HG02571 (cell line): Measurements from ENCODE around the gene WDR82.

Experiments
- ATAC-seq: cut with Tn5 transposase; IDR thresholded peaks from one replicate; pipeline ENCODE4 v1.9.1; 2021; ENCODE audit warnings: mild to moderate bottlenecking, moderate library complexity; ENCODE audit not compliant: unreplicated experiment

The WDR82 gene

DNA sequence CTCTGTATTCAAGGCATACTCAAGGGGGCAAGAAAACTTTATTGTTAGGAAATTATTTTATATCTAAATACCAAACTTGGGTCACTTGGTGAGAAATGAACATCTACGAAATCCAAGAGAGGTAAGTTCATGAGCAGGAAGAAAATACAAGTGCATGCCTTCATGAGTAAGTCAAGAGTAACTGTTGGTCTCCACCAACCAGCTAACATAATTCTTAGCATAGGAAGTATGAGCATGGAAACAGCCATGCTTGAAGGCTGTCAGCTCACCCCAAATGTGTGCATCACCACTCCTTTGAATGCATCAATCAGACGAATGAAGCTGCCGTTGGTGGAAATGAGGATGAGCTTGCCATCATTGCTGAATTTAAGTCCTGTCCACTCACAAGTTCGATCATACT lies 19.0 kb downstream of the WDR82 start:
- ATAC-seq, result no peak

DNA sequence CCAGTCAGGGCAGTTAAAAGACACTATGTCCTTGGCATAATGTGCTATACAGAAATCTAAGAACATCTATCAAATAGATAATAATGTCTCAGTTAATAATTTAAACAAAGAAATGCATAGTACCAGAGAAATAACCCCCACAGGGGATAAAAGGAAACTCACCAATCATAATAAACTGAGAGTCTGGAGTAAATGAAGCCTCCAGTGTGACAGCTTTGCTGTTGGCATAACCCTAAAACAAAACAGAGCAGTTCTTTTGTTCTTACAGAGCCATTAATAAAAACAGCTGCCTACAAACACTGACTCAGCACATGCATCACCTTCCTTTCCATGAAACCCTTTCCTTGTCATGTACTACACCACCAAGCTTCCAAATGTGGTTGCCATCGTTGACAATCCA lies 19.4 kb downstream of the WDR82 start:
- no peak for ATAC-seq

DNA sequence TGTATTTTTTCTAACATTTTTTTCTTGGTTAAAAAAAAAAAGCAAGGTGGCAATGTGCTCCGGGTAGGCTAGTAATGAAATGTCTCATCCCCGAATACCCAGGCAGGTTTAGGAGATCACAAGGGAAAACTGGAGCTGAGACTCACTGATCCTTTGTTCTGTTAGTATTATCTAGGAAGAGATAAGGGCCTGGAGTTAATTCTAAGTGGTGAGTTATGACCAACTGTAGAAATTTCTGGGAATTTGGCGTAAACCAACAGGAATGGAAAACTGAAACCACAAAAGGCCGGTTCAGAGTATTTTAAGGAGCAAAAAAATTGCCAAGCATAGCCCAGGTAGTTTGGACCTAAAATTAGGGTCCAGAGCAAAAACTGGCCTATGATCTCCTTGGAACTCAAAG lies 20.5 kb downstream of the WDR82 start:
- ATAC-seq, result no peak

DNA sequence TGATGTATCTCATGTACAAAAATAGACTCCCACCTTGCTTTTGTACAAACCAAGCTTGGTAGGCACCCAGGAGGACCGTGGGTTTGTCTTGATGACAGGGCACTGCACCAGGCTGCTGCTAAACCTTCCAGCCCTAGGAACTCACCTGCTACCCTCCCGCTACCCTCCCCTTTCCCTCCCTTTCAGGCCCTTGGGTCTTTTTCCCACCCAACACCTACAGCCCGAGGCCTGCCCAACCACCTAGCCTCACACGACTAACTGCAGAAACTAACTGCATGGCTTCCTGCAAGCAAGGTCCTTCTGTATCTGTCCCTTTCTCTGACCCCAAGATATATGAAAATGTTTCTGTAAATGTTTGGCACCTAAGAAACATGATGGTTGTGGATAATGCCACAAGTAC lies 21.8 kb downstream of the WDR82 start:
- ATAC-seq, result no peak

DNA sequence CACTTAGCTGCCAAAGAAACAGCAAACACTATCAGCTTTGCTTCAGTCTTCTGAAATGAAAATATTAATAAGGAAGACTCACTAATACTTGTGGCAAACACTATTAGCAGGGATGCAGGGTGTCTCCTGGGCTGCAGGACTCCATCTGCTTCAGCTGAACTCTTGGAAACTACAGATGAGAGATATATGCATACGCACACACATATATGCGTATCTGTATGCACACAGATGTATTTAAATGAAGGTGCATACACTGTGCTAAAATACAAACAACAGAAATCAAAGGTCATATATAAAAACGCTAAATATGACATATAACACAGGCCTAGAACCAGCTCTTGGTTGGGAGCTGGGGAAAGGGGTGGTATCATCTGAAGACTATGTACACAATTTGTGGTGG lies 22.3 kb downstream of the WDR82 start:
- no peak for ATAC-seq

DNA sequence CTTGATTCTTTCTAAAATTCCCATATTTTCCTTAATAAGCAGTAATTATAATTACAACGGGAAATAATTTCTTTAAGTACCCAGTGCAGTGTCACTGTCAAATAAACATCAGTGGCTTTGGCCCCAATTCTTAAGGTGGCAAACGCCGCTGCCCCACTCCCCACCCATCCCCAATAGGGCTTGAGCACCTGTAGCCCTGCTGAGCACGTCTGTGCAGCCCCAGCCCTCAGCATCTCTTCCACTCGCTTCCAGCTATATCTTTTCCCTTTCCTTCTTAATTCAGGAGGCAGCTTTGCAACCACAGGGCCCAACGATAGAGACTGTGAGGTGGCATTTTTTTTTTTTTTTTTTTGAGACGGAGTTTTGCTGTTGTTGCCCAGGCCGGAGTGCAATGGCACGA lies 23.8 kb downstream of the WDR82 start:
- no peak for ATAC-seq

DNA sequence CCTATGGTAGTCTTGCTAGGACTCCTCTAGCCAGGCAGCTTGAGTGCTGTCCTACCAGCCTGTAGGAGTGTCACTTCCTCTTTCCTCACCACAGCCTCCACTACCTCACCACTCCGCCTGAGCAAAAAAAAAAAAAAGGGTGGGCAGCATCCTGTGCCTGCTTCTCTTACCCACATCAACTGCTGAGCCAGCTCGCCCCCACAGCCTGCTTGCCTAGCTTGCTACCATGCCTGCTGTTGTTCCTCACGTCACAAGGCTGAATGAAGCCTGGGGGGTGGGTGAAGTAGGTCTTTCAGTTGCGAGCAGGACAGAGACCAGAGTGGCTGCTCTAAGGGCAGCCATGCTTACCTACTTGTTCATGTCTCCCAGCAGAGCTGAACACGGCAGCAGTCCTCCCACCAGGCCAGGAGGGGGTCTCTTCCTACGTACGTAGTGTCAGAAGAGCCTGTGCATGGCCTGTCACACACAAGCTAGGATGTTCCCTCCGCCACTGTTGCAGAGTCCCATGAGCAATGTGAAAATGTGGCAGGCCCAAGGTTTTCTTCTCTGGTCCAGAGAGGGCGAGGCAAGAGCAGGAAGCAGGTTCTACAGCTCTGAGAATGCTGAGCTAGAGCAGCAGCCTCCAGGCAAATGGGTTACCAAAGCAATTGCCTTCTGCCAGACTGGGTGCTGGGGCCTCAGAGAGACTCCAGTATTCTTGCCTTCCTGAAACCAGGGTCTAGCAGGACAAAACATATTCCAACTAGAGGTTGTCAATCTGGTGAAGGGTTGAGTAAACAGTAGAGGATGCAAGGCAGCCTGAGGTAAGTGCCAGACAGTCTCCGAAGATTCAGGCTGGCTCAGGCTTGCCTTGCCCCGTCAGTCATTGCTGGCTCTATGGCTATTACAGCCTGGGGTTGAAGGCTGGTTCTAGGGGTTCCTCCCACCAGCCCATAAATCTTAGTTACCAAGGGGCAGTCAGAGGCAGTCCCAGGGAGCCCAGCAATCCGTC lies 24.8 kb downstream of the WDR82 start:
- ATAC-seq, result peak; percentile 89

DNA sequence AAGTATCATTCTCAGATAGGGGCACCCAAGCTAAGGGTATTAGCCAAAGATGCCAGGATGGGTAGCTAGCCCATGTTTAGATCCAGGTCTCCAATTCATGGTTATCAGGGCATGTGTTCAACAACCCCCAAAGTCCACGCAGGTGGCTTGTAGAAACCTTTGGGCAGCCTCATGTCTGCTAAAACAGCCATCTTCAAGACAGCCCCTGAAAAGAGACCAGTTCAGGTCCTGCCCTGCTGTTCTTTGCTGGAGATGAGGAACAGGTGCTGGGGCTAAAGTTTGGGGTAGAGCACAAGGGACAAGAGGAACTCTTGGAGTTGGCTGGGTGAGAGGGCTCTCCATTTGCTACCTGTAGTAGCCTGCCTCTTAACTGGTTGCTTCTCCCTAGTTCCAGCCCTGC lies 28.3 kb downstream of the WDR82 start:
- no peak for ATAC-seq

DNA sequence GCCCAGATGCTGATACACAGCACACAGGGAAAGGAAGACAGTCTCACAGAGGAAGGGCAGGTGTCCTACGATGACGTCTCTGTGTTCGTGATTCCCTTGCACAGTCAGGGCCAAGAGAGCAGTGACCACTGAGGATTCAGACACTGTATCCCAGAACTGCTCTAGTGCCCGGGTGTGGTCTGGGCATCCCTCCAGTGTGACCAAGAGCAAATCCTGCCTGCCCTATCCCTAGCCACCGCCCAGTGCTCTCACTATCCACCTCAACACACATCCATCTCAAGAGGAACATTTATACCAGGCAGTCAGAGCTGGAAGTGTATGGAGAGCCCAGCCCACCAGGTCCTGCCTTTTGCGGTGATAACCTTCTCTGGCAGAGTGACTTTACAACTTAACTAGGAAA lies 28.8 kb downstream of the WDR82 start:
- no peak for ATAC-seq

DNA sequence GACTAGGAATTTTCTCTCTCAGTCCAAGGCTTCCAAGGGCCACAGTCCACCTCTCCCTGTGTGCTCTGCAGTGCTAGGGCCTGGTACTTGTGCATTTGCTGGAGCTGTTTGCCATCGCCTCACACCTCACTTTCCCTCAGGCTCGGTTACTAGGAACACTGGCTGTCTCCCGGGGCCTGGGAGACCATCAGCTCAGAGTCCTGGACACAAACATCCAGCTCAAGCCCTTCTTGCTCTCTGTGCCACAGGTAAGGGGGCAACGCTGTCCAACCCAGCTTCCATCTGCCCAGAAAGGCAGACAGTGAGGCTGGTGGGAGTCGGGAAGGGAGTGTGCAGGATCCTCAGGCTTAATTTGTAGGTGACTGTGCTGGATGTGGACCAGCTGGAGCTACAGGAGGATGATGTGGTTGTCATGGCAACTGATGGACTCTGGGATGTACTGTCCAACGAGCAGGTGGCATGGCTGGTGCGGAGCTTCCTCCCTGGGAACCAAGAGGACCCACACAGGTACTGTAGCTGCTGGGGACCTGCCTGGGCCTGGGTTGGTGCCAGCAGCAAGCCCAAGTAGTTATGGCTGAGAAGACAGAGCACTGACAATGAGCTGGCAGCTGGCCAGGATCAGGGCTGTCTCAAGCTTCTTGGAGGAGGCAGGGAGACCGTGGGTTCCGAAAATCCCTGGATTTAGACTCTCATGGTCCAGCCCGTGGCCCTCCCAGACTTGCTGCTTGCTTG lies 29.5 kb downstream of the WDR82 start:
- ATAC-seq, result no peak

DNA sequence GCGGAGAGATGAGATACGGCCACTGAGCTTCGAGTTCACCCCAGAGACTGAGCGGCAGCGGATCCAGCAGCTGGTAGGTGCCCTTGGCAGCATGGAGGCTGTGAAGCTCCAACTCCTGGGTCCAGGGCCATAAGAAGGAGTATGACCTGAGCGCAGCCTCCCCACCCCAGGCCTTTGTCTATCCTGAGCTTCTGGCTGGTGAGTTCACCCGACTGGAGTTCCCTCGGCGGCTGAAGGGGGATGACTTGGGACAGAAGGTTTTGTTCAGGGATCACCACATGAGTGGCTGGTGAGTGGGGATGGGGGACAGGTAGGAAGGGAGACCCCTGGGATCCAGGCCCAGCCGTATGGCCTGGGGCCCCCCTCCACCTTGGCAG lies 30.3 kb downstream of the WDR82 start:
- no peak for ATAC-seq

DNA sequence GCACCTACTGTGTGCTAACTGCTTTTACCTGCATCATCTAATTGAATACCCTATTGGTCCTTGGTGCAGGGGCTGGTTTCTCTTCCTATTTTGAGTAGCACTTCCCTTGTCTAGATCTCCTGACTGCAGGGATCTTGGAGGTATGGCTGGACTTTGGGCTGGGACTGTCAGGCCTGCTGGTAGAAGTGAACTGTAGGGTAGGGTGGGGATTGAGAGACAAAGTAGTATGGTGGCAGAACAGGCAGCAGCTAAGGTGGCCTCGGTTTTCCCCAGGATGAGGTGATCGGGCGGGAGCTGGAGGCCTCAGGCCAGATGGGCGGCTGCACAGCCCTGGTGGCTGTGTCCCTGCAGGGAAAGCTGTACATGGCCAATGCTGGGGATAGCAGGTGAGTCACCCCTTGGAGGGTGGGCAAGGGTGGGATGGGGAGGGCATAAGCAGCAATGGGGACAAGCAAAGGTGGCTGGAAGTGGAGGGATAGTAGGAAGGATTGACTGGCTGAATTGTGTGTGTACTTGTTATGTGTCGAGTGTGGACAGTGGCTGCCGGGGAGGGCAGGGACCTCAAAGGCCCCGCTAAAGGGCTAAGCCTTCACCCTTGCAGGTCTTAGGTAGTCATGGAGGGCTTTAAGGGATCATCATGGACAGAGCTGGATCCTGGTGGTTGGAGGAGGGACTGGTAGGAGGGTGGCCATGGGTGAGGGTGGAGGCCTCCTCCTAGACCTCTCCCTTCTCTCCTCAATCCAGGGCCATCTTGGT lies 30.9 kb downstream of the WDR82 start:
- no peak for ATAC-seq

DNA sequence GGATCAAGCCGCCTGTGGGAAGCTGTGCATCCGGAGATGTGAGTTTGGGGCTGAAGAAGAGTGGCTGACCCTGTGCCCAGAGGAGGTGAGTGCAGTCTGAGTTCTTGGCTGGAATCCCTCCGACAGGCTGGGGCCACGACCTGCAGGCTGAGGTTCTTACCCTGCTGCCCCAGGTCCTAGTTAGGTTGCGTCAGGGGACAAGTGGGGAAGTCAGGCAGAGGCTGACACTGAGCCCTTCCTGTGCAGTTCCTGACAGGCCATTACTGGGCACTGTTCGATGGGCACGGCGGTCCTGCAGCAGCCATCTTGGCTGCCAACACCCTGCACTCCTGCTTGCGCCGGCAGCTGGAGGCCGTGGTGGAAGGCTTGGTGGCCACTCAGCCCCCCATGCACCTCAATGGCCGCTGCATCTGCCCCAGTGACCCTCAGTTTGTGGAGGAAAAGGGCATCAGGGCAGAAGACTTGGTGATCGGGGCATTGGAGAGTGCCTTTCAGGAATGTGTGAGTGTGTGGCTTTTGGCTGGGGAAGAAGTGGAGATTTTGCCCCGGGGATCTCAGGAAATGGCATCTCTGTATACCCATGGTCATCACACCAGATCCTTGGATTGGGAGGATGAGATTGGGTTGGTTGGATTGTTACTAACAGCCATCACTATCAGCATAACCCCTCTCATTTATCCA lies 31.6 kb downstream of the WDR82 start:
- no peak for ATAC-seq

DNA sequence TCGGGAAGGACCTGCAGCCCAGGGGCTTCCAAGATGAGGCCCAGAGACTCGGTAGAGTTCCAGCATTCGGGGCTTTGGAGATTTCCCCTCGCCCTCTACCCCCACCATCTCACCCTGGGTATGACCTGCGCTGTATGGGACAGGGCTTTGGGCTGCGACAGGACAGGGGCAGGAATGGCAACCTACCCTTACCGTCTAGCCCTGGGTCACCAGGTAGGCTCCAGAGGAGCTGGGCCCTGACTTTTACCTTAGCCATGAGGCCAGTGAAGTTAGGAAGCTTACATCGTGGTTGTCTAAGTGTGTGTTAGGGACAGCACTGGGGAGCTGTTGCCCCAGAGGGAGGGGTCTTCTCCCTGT lies 32.2 kb downstream of the WDR82 start:
- no peak for ATAC-seq

DNA sequence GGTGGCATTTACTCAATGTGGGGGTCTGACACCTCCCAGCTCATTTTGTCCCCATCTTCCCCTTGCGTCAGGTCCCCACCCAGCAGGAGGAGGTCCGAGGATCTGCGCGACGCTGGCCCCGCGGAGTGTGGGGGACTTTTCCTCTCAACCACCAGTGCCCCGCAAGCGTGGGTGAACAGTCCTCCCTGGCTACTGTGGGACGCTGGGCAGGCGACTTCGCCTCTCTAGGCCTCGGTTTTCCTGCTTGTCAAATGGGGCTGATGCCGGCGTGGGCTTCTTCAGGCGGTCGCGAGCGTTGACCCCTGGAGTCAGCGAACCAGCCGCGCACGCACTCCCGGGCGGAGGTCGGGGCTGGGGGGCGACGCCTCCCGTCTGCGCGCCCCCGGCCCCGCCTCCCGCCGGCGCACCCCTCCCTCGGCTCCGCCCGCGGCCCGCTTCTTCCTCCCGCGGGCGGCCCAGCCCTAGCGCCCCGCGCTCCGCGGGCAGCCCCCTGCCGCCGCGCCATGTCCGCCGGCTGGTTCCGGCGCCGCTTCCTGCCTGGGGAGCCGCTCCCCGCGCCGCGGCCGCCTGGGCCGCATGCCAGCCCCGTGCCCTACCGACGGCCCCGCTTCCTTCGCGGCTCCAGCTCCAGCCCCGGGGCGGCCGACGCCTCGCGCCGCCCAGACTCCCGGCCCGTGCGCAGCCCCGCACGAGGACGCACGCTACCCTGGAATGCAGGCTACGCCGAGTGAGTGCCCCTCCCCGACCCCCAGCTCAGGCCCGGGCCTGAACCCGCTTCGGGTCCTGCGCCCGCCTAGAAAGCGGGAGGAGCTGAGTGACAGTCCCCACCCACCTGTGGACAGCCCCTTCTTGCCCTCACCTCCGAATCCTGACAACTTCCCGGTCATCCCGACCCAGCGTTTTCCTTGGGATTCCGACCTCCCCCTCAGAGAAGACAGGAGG lies 32.9 kb downstream of the WDR82 start, which contains the start of gene PPM1M:
PPM1M (plus strand) TSS at position 438 of the 942 bp plus-strand sequence; CDS start at position 504, 66 bp downstream.
- no peak for ATAC-seq

DNA sequence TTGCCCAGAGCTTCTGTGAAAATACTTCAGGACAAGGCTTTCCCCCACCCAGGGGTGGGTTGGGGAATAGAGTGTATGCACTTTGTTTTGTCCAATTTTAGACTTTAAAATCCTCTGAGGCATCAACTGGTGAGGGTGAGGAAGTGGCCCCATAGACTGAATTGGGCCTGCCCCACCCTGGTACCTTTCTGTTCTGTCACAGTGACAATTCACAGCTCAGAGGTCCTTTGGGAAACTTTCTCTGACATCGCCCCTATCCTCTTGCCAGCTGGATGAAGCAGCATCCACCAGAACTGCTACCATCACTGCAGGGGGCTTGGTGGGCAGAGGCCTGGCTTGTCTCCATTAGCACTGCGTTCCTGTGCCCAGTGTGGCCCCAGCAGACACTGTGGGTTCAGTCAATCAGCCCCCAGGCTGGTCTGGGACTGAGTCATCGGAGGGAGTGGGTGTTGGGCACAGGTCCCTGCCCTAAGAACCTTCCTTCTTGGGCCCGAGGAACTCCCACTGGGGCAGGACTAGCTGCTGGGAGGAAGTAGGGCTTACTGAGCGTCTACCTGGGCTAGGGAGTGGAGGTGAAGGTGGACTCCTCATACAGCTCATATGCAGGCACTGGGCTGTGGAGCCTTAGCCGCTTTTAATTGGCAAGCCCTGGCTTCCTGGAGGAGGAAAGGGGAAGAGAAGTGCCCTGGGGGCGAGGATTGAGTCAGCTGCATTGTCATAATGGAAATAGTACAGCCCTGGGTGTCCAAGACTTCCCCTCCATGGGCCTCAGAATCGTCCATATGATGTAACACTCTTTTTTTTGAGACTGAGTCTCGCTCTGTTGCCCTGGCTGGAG lies 34.4 kb downstream of the WDR82 start:
- no peak for ATAC-seq

DNA sequence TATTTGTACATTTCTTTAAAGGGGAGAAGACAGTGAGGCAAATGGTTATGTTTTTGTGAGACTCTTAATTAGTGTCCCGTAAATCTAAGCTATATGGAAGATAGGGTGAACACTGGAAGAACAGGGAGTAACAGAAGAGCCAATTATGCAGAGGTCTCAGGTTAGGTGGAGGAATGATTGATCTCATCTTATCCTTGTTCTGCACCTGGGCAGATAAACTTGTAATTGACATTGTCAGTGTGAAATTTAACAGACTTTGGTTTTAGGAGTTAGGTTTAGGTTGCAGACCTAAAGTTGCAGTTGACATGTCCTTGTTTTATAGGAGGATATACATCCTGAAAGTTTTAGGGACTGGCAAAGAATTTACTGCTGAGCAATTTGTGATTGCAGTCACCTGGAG lies 36.4 kb downstream of the WDR82 start:
- no peak for ATAC-seq

DNA sequence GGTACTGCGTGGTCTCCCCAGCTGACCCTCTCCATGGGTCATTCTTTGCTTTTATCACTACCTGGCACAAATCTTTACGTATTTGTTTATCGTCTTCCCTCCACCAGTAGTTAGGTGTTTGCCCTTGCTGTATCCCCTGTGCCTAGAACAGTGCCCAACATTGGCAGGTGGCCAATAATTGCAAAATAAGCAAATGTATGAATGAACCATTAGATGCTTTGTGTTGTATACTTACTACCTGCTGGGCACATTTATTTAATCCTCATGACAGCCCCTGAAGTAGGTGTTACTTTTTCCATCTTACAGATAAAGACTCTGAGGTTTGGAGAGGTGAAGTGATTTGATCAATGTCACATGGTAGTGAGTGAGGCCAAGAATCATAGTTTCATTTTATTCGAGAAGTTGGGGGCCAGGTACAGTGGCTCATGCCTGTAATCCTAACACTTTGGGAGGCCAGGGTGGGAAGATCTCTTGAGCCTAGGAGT lies 37.5 kb downstream of the WDR82 start:
- no peak for ATAC-seq
